Keratinocyte (primary cell): ENCODE data around the gene NPM1. TPM values are rescaled to one million over a fixed set of nuclear protein-coding genes. Genes with fewer than 3 reads are reported as not detected.
"Not testable (repeated sequence)": the region's sequence is repeated elsewhere in the genome, so short reads cannot be mapped to it uniquely, and the experiment has no call there.

Source experiments
- DNase-seq: peaks from one replicate; pipeline ENCODE4 v3.0.0-alpha.2; 2011; ENCODE audit warnings: low read depth, missing footprints, low spot score
- FAIRE-seq: peaks from 2 replicates; lab custom pipeline; 2011; peaks lifted over from hg19 to GRCh38; lab: Jason Lieb, UNC
- H2AFZ ChIP-seq: 2 replicates; pipeline ENCODE4 v1.6.0; 2012; ENCODE audit warnings: low read length, control low read depth, inconsistent platforms; ENCODE audit not compliant: control insufficient read depth
- H3K27ac ChIP-seq: 2 replicates; pipeline ENCODE4 v1.5.1; 2011; ENCODE audit warnings: low read length; ENCODE audit not compliant: control insufficient read depth, insufficient read depth
- H3K27me3 ChIP-seq: 3 replicates; pipeline ENCODE4 v1.6.0; 2011; ENCODE audit warnings: low read length; ENCODE audit not compliant: control insufficient read depth, insufficient read depth; ENCODE audit errors: extremely low read depth
- H3K36me3 ChIP-seq, 2 experiments: 2 replicates in 1 of 2; 3 replicates in 1 of 2; pipeline ENCODE4 v1.5.1; 2011; ENCODE audit warnings: low read length in 2 of 2, mild to moderate bottlenecking in 1 of 2; ENCODE audit not compliant: control insufficient read depth in 2 of 2, insufficient read depth in 2 of 2; ENCODE audit errors: extremely low read depth in 1 of 2
- H3K4me1 ChIP-seq: 3 replicates; pipeline ENCODE4 v1.5.1; 2011; ENCODE audit warnings: low read length; ENCODE audit not compliant: control insufficient read depth, insufficient read depth; ENCODE audit errors: extremely low read depth
- H3K4me2 ChIP-seq: 3 replicates; pipeline ENCODE4 v1.6.0; 2011; ENCODE audit warnings: low read depth, low read length; ENCODE audit not compliant: control insufficient read depth, insufficient read depth; ENCODE audit errors: extremely low read depth
- H3K4me3 ChIP-seq, 3 experiments: fragments of 200-600 bp in 1 of 3; sonication (generic) in 1 of 3; 2 replicates in 2 of 3; 3 replicates in 1 of 3; pipeline ENCODE4 v1.5.1; 2011 to 2016; ENCODE audit warnings: low read length in 3 of 3, mild to moderate bottlenecking in 3 of 3, control low read depth in 2 of 3, inconsistent platforms in 1 of 3, low read depth in 1 of 3, mixed read lengths in 1 of 3, mixed run types in 1 of 3, moderate library complexity in 1 of 3; ENCODE audit not compliant: control insufficient read depth in 2 of 3, insufficient read depth in 2 of 3; ENCODE audit errors: extremely low read depth in 1 of 3
- H3K79me2 ChIP-seq: 2 replicates; pipeline ENCODE4 v1.6.0; 2012; ENCODE audit warnings: low read length; ENCODE audit not compliant: control insufficient read depth, insufficient read depth
- H3K9ac ChIP-seq: 3 replicates; pipeline ENCODE4 v1.6.0; 2011; ENCODE audit warnings: low read length; ENCODE audit not compliant: control insufficient read depth, insufficient read depth; ENCODE audit errors: extremely low read depth
- H3K9me1 ChIP-seq: 3 replicates; pipeline ENCODE4 v1.6.0; 2011; ENCODE audit warnings: low read length; ENCODE audit not compliant: control insufficient read depth, insufficient read depth; ENCODE audit errors: extremely low read depth
- H3K9me3 ChIP-seq: 2 replicates; pipeline ENCODE4 v1.5.1; 2012; ENCODE audit warnings: low read depth, low read length; ENCODE audit not compliant: control insufficient read depth
- H4K20me1 ChIP-seq: 3 replicates; pipeline ENCODE4 v1.6.0; 2011; ENCODE audit warnings: low read length; ENCODE audit not compliant: control insufficient read depth, insufficient read depth; ENCODE audit errors: extremely low read depth
- CTCF ChIP-seq, 3 experiments: IDR thresholded peaks in 1 of 3; conservative IDR thresholded peaks in 1 of 3; optimal IDR thresholded peaks in 1 of 3; 2 replicates in 2 of 3; 3 replicates in 1 of 3; pipeline versions ENCODE3 to v1.5.1; 2011; ENCODE audit warnings: low read length in 3 of 3, mild to moderate bottlenecking in 3 of 3, moderate library complexity in 2 of 3, control low read depth in 1 of 3, inconsistent platforms in 1 of 3; ENCODE audit not compliant: insufficient read depth in 2 of 3; ENCODE audit errors: extremely low read depth in 1 of 3
- EZH2 ChIP-seq: IDR thresholded peaks from one replicate; pipeline ENCODE4 v1.6.1; 2012; ENCODE audit warnings: inconsistent platforms, mild to moderate bottlenecking, low read length, moderate library complexity
- dilution Hi-C: fragments of 300-500 bp; cut with MboI; formaldehyde crosslinking; loops from one replicate; pipeline ENCODE4 v1.7.0; 2020; ENCODE audit warnings: low sequenced_read_pairs; ENCODE audit not compliant: extremely low pct_ligation_motif_present
- polyA plus RNA-seq, 5 experiments: library from polyadenylated mRNA; depleted of rRNA in 3 of 5; stranded (reverse) in 3 of 5; stranded (forward) in 1 of 5; unstranded in 1 of 5; fragments of >200 nt; gene quantifications; 1 replicate in 1 of 5; 2 replicates in 3 of 5; 3 replicates in 1 of 5; pipeline versions ENCODE4 v1.2.1 to v1.2.3, GENCODE V29; 2011 to 2012; ENCODE audit warnings: missing spikeins in 2 of 5, low read depth in 1 of 5, low replicate concordance in 1 of 5

Gene NPM1
- polyA plus RNA-seq, 1 donor (not counting 4 experiments of a cell fraction or from before 2014, with no cell fraction given) = 2,398 TPM

- no peak for TF ChIP-seq EZH2
- no peak for TF ChIP-seq CTCF (optimal IDR thresholded peaks at IDR 0.05 in 1 of 3, IDR thresholded peaks at IDR 0.05 in 1 of 3, conservative IDR thresholded peaks at IDR 0.05 in 1 of 3; ENCODE audit: extremely low read depth in 1 of 3, insufficient read depth in 2 of 3, low read length in 3 of 3)
- H3K9me1 ChIP-seq = no peaks in the 10 kb centered on the region
- no peaks in the 10 kb centered on the region for H3K9me3 ChIP-seq
- H3K27ac ChIP-seq = no peak overlapping the region
- peaks cover 71% of the 10 kb centered on the region for H3K79me2 ChIP-seq
- FAIRE-seq (no peak), DNase-seq (no peak)
- dilution Hi-C loops = no loop called here
- H3K27me3 ChIP-seq = no peaks in the 10 kb centered on the region
- H3K9ac ChIP-seq = no peak overlapping the region
- H2AFZ ChIP-seq = no peak overlapping the region
- no peak overlapping the region for H3K4me3 ChIP-seq
- peaks cover 4% of the 10 kb centered on the region for H3K4me1 ChIP-seq
- H3K36me3 ChIP-seq = peaks cover 22 to 50% of the 10 kb centered on the region in 2 experiments
- no peak overlapping the region for H3K4me2 ChIP-seq
- H4K20me1 ChIP-seq = peaks cover 61% of the 10 kb centered on the region
Measured at GRCh38 chr5:171400169-171400568, 12.5 kb downstream of the NPM1 start.

- Histone ChIP-seq H3K27me3 (no peaks in the 10 kb centered on the region), H3K4me2 (no peak overlapping the region), H3K79me2 (peaks cover 71% of the 10 kb centered on the region), H3K27ac (no peak overlapping the region), H3K4me3 (no peak overlapping the region), H2AFZ (no peak overlapping the region), H4K20me1 (peaks cover 55% of the 10 kb centered on the region), H3K36me3 (peaks cover 27 to 44% of the 10 kb centered on the region in 2 experiments), H3K4me1 (peaks cover 4% of the 10 kb centered on the region), H3K9ac (no peak overlapping the region), H3K9me1 (no peaks in the 10 kb centered on the region), H3K9me3 (no peaks in the 10 kb centered on the region)
- no peak for FAIRE-seq
- no peak for DNase-seq
- TF ChIP-seq CTCF (optimal IDR thresholded peaks at IDR 0.05 in 1 of 3, IDR thresholded peaks at IDR 0.05 in 1 of 3, conservative IDR thresholded peaks at IDR 0.05 in 1 of 3; ENCODE audit: extremely low read depth in 1 of 3, insufficient read depth in 2 of 3, low read length in 3 of 3) (no peak), EZH2 (no peak)
- dilution Hi-C loops = no loop called here
Measured at GRCh38 chr5:171401167-171401947, 13.7 kb downstream of the NPM1 start.

DNA sequence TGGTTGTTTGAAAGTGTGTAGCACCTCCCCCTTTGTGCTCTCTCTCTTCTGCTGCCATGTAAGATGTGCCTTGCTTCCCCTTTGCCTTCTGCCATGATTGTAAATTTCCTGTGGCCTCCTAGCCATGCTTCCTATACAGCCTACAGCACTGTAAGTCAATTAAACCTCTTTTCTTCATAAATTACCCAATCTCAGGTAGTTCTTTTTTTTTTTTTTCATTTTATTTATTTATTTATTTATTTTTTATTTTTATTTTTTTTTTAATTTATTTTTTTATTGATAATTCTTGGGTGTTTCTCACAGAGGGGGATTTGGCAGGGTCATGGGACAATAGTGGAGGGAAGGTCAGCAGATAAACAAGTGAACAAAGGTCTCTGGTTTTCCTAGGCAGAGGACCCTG is 15.1 kb downstream of the NPM1 start:
- H3K36me3 ChIP-seq = peaks cover 26 to 39% of the 10 kb centered on the region in 2 experiments
- peaks cover 49% of the 10 kb centered on the region for H4K20me1 ChIP-seq
- H3K9me3 ChIP-seq, H3K4me1 ChIP-seq, H3K9ac ChIP-seq, FAIRE-seq, H3K4me3 ChIP-seq, H3K9me1 ChIP-seq, H3K4me2 ChIP-seq, DNase-seq, dilution Hi-C loops, H2AFZ ChIP-seq, H3K27me3 ChIP-seq, H3K27ac ChIP-seq: not testable (repeated sequence)
- peaks cover 67% of the 10 kb centered on the region for H3K79me2 ChIP-seq
